HG02885 (cell line): ENCODE measurements around the gene HSPG2.

Source experiments
- ATAC-seq: cut with Tn5 transposase; IDR thresholded peaks from one replicate; pipeline ENCODE4 v1.9.1; 2021; ENCODE audit warnings: mild to moderate bottlenecking; ENCODE audit not compliant: unreplicated experiment, poor library complexity

Gene HSPG2

GRCh38 chr1:21851430-21852250 is 85.5 kb downstream of the HSPG2 start:
- ATAC-seq: no peak

DNA sequence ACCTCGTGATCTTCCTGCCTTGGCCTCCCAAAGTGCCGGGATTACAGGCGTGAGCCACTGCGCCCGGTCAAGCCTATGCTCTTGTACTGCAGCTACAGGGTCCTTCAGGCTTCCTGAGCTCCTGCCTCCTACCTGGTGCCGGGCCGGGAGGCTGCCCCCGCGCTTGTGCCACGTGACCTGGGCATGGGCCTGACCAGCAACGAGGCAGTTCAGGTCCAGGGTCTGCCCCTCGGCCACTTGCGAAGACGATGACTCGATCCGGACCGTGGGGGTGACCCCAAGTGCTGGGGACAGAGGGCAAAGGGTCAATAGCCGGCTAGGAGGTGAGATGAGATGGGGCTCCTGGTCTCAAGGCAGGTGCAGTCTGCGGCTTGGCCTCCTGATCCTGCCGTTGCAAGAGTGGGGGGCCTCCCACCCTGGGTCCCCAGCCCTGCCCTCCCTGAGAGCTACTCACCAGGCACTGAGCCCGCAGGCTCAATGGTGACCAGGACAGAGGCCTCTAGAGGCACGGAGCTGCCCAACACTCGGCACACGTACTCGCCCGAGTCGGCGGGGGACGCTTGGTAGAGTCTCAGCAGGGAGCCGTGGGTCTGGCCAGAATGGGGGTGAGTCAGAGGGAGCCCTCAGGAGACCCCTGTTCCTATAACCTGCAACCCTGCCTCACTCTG is 87.1 kb downstream of the HSPG2 start:
- no peak for ATAC-seq

- ATAC-seq: no peak
Measured at GRCh38 chr1:21848524-21849174, 88.5 kb downstream of the HSPG2 start.

DNA sequence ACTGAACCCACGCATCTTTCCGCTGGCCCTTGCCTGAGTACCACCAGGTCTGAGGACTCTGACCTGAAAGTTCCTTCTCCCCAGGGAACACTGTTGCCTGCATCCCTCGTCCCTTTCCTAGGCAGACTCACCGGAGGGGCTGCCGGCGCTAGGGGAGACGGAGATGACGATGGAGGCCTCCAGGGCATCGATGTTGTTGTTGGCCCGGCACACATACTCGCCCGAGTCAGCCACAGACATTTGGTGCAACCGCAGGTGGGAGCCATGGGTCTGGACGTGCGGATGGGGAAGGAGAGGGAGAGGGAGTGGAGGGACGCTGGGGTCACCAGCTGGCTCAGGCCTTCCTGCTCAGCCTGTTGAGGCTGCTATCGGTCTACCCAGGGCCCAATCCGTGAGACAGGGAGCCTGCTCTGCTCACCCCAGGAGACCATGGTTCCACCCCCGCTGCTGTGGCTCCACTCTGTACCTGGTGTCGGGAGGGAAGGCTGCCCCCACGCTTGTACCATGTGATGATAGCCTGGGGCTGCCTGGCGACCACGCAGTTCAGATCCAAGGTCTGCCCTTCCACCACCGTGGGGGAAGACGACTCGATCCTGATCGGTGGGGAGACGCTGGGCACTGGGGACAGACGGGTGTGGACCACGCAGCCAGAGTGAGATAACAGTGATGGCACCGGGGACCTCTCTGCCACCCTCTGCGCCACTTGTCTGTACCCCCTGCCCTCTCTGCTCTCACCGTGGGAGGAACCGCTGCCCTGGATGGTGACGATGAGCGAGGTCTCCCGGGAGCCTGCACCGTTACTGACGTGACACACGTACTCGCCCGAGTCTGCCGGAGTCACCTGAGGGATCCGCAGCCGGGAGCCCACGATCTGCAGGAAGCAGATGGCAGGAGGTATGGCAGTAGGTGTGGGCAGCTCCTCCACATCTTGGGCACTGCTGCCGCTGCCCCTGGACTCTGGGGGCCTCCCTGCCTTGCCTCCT is 89.6 kb downstream of the HSPG2 start:
- no peak for ATAC-seq

DNA sequence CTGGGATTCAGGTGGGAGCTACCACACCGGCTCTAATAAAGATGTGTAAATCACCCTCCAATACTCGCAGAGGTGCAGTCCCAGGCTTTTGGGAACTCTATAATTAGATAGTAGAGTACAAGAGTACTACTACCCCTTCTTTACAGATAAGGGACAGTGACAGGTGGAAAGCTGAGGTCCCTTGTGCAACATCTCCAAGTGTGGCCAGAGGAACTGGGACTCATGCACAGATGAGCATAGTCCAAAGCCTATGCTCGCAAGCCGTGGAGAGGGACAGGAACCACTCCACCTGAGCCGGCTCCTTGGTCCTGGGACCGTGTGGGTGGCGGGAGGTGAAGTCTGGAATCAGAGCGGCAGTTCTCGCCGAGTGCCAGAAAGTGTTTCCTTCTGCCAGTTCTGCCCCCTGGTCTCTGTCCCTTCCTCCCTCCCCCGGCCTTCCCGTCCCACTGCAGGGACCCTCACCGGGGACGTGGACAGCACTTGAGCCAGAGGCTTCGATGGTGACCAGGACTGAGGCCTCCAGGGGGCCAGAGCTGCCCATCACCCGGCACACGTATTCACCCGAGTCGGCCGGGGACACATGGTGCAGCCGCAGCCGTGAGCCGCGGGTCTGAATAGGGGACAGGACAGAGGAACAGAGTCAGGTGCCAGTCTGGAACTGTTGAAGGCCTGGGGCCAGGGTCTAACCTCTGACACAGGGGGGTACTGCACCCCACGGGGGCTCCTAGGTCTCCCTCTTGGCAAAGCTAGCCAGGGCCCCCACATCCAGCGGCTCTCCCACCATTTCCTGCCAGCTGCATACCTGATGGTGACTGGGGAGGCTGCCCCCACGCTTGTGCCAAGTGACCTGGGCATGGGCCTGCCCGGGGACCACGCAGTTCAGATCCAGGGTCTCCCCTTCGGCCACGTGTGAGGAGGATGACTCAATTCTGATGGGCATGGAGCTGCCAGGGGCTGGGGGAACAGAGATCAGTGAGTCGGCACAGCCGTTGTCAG is 91.2 kb downstream of the HSPG2 start:
- no peak for ATAC-seq

GRCh38 chr1:21843996-21844395 is 93.1 kb downstream of the HSPG2 start:
- no peak for ATAC-seq

DNA sequence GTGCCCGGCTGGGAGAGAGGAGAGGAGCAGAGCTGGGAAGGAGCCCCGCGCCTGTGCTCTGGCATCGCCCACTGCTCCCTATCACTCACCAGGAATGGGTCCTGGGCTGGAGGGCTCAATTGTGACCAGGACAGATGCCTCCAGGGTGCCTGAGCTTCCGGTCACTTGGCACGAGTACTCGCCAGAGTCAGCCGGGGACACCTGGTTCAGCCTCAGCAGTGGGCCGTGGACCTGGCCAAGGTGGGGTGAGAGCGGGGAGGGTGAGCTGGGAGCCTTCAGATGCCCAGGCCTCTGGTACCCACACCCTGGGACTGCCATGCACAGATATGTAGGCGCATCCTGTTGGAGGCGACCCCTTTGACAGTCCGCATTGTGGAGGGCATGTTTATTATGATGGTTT is 93.9 kb downstream of the HSPG2 start:
- ATAC-seq: no peak

DNA sequence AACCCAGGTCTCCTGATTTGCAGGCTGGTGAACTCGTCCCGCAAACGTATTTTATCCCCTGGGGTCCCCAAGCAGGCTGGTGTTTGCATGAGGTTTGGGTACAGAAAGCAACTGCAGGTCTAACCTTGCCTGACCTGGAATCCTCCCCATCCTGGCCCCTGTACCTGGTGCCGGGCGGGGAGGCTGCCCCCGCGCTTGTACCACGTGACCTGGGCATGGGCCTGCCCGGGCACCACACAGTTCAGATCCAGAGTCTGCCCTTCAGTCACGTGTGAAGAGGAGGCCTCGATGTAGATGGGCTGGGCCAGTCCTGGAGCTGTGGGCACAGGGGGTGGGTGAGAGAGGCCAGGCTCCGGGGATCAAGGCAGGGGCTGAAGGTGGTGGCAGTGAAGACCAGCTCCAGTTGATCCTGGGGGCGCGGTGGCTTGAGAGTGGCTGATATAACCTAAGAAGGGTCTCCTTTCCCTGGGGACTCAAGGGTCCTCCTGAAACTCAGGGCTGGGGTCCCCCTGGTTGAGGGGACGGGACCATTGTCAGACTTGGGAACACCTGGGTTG is 94.4 kb downstream of the HSPG2 start:
- ATAC-seq: no peak

DNA sequence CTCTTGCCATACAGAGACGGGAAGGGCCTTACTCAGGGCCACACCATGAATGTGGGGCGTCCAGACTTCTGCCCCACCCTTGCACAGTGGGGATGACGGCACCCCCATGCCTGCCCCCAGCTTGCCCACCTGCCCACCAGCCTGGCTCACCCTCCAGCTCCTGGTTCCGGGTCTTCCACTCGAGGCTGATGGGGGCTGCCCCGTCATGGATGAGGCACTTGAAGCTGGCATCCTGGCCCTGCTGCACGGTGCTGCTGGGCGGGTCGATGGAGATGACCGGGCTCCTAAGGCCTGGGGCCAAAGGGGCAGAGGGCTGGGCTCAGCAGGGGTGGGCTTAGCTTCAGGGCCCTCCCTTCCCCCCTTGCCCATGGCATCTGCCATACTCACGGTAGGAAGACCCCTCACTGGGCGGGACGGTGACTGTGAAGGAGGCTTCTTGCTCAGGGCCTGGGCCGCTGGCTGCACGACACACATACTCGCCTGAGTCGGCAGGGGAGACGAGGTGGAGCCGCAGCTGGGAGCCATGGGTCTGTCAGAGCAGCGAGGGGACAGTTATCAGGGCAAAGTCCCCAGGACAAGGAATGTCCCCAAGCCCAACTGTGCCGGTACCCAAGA is 95.2 kb downstream of the HSPG2 start:
- ATAC-seq: no peak

DNA sequence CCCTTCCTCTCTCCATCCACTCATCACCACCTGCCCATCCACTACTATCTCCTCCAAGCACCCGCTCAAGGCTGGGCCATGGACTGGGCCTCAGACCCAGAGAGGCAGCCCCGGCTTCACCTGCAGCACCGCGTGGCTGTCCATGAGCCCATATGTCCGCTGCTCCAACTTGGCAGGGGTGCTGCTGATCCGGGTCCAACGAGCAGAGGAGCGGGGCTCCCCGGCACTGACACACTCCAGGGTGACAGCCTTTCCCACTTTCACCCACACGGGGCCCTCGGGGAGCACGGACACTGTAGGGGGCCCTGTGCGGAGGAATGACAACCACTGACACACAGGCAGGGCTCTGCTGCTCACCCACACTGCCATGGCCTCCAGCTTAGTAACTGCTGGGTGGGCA is 96.1 kb downstream of the HSPG2 start:
- ATAC-seq: no peak

DNA sequence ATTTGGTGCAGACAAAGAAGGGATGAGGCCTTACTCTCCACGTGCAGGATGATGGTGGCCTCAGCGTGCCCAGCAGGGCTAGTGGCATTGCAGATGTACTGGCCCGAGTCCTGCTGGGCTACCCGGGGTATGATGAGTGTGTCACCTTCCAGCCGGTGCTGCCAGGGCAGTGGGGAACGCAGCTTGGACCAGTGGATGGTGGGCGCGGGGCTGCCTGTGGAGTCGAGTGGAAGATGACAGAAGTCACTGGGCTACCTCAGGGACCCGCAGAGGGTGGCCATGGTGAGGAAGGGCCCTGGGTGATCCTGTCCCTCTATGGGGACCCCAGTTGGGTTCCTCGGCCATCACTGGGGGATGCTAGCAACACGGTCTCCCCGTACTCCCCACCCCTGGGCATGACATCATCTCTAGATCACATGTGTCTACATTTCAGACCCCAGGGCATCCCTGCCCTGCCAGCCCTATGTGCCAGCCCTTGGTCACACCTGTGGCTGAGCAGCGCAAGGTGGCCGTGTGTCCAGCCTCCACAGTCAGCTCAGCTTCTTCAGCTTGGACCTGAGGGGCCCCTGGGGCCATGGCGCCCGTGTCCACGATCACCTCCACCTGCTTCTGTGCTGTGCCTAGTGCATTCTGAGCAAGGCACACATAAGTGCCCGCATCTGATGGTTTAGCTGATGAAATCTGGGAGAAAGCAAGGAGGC is 97.6 kb downstream of the HSPG2 start:
- no peak for ATAC-seq

GRCh38 chr1:21838359-21839157 is 98.6 kb downstream of the HSPG2 start:
- ATAC-seq: no peak

DNA sequence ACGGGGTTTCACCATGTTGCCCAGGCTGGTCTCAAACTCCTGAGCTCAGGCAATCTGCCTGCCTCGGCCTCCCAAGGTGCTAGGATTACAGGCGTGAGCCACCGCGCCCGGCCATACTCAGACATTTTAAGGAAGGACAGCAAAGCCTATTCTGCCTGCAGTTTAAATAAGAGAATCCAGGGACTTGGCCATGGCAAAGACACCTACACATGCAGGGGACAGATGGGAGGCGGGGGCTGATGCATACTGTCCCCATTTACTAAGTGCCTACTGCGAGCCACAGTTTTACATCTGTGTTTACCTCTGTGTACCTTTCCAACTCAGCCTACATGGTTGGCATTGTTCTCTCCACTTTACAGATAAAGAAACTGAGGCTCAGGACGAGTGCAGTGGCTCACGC is 99.6 kb downstream of the HSPG2 start:
- ATAC-seq: no peak

DNA sequence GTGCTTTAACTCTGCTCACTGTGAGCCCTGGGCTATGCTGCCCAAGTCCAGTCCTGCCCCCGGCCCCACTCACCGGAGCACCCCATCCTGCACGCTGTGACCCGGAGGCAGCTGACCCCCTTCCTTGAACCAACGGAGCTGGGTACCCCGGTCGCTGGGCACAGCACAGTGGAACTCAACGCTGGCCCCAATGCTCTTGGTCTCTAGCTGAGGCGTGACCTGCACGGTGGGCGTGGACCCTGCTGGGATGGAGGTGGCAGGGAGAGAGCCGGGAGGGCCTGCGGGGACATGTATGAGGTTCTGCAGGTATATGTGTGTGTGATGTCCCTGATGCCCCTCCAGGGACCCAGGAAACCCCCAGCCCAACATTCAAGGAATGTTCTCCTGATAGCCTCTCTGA is 100.4 kb downstream of the HSPG2 start:
- ATAC-seq: no peak

DNA sequence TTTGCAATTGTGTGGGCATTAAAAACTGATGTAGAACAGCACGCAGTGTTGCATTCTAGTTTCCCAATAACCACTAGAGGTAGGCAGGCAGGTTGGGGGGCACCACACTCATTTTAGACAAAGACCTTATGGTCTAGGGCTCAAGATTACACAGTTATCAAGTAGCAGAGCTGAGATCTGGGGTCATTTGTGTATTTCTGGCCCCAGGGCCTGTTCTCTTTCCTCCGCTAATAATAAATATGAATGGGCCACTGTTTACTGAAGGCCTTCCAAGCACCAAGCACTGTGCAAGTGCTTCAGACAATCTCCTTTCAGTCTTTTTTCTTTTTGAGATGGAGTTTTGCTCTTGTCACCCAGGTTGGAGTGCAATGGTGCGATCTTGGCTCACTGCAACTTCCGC is 101.1 kb downstream of the HSPG2 start:
- no peak for ATAC-seq

DNA sequence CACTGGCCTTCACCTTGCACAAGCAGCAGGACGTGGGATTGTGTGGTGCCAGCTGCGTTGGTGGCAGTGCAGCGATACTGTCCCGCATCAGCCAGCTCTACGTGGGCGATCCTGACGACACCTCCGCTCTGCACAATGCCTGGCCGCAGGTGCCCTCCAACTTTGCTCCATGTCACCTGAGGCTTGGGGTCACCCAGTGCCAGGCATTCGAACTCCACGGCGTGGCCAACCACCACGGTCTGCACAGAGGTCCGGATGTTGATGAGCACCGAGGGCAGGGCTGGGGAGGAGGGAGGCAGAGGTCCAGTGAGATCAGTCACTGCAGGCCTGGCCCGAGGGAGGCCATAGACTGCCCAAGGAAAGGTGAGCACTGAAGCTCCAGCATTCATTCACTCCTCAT is 102.4 kb downstream of the HSPG2 start:
- no peak for ATAC-seq

DNA sequence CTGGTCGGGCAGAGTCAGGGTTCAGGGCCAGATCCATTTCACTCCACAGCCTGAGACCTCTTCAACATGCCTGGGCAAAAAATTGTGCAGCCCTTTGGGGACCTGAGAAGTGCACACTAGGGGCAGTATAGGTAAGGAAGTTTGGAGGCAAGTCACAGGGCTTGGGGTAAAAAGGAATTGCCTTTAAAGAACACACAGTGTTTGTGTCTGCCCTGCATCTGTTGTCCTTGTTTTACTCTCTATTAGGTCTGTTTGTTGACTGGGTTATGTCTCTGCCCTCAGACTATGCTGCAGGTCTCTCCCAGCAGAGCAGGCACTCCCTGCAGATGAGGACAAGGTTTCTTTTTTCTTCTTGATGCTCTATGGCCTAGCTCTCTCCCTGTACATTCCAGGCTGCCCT is 103.0 kb downstream of the HSPG2 start:
- ATAC-seq: no peak
